DND-41 (cell line): ENCODE data around the gene GSE1.

Source experiments
- EZH2 ChIP-seq: IDR thresholded peaks from 3 replicates; pipeline ENCODE4 v1.6.1; 2012; ENCODE audit warnings: borderline replicate concordance, low read depth, mild to moderate bottlenecking, moderate library complexity, low read length, inconsistent platforms; ENCODE audit not compliant: severe bottlenecking
- TF ChIP-seq, protein P1 (sequence below): IDR thresholded peaks from 2 replicates; pipeline ENCODE4 v1.5.1; 2012; ENCODE audit warnings: borderline replicate concordance, low read length, moderate library complexity, mild to moderate bottlenecking; ENCODE audit not compliant: poor library complexity, severe bottlenecking; ENCODE audit errors: extremely low read depth

DNA sequence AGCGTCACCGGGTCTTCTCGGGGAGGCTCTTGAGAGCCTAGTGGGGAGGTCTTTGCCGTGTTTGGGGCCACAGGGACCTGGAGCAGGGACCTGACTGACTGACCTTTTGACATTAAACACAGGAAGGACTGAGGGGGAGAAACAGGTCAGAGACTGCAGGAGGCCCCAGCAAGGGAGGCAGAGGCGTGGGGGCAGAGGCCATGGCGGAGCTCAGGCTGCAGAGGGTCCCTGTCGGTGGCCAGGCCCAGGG, 41.6 kb upstream of the GSE1 start:
- TF ChIP-seq, protein P1, sequence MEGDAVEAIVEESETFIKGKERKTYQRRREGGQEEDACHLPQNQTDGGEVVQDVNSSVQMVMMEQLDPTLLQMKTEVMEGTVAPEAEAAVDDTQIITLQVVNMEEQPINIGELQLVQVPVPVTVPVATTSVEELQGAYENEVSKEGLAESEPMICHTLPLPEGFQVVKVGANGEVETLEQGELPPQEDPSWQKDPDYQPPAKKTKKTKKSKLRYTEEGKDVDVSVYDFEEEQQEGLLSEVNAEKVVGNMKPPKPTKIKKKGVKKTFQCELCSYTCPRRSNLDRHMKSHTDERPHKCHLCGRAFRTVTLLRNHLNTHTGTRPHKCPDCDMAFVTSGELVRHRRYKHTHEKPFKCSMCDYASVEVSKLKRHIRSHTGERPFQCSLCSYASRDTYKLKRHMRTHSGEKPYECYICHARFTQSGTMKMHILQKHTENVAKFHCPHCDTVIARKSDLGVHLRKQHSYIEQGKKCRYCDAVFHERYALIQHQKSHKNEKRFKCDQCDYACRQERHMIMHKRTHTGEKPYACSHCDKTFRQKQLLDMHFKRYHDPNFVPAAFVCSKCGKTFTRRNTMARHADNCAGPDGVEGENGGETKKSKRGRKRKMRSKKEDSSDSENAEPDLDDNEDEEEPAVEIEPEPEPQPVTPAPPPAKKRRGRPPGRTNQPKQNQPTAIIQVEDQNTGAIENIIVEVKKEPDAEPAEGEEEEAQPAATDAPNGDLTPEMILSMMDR: no peak
- no peak for TF ChIP-seq EZH2
